ENCODE measurements around the gene C13orf46. TPM values are rescaled to one million over a fixed set of nuclear protein-coding genes. Genes with fewer than 3 reads are reported as not detected.

The C13orf46 gene
- total RNA-seq, 4 donors from 2014 or later = not detected

DNA sequence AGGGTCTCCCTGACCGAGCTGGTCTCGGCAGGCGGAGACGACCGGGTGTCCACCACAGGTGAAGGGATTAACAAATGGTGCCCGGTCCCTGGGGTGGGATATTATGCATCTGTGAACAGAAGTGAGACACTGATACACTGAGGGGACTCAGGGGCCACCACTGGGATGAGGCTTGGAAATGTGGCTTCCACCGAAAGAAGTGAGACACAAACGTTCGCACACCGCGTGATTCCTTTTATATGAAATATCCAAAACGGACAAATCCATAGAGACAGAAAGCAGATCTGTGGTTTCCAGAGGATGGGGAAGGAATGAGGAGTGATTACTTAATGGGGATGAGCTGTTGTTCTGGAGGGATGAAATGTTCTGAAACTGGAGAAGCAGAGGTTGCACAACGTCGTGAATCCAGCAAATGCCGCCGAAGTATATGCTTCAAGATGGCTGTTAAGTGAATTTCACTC lies 47.5 kb downstream of the C13orf46 start:
- H3K36me3 ChIP-seq = no peaks in the 10 kb centered on the region
- peaks cover 3 to 30% (median 22%) of the 10 kb centered on the region in 3 donors for H3K4me1 ChIP-seq
- TF ChIP-seq, protein P1, sequence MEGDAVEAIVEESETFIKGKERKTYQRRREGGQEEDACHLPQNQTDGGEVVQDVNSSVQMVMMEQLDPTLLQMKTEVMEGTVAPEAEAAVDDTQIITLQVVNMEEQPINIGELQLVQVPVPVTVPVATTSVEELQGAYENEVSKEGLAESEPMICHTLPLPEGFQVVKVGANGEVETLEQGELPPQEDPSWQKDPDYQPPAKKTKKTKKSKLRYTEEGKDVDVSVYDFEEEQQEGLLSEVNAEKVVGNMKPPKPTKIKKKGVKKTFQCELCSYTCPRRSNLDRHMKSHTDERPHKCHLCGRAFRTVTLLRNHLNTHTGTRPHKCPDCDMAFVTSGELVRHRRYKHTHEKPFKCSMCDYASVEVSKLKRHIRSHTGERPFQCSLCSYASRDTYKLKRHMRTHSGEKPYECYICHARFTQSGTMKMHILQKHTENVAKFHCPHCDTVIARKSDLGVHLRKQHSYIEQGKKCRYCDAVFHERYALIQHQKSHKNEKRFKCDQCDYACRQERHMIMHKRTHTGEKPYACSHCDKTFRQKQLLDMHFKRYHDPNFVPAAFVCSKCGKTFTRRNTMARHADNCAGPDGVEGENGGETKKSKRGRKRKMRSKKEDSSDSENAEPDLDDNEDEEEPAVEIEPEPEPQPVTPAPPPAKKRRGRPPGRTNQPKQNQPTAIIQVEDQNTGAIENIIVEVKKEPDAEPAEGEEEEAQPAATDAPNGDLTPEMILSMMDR (IDR thresholded peaks at IDR 0.05) = no peak
- TF ChIP-seq POLR2A (IDR thresholded peaks at IDR 0.05) = no peak
- intact Hi-C loops (cut with DNase I) = no loop called here
- no peak for DNase-seq
- peak overlapping the region in 3 of 4 donors; percentile 33 to 77 (median 72) for H3K27ac ChIP-seq
- H3K27me3 ChIP-seq = peaks cover 0 to 39% (median 0%) of the 10 kb centered on the region in 4 donors
- WGBS, 2 donors = 74 to 91% methylated on average over 10 to 15 of the region's 16 CpGs
- H3K9me3 ChIP-seq = peaks cover 0 to 9% (median 0%) of the 10 kb centered on the region in 3 donors
- no peak overlapping the region for H3K4me3 ChIP-seq

DNA sequence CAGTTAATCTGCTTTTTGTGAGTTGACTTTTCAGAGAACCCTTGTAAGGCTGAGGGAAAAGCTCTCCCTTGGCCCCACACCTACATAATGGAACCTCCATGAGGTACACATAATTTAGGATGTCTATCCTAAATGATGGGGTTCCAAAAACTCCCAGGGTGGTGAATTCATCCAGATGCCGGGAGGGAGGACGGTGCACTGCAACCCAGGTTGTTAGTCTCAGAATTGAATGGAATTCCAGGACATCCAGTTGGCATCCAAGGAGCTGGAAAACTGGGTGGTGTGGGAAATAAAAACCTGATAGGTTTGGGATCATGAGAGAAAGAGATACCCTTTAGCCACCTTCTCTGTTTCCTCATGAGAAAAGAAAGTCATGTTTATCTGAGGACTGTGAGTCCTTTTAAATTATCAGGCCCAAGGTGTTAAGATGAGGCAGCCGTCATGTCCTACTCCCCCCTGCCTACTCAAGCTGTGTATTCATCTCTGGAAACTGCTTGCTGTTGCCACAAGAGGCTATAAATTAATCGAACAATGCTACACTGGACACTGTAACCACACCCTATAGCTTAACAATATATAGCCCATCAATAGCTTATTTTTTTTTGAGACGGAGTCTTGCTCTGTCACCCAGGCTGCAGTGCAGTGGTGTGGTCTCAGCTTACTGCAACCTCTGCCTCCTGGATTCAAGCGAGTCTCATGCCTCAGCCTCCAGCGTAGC lies 49.5 kb downstream of the C13orf46 start:
- peaks cover 3 to 24% (median 22%) of the 10 kb centered on the region in 3 donors for H3K4me1 ChIP-seq
- intact Hi-C loops (cut with DNase I) = no loop called here
- DNase-seq = no peak
- H3K36me3 ChIP-seq = no peaks in the 10 kb centered on the region
- H3K27ac ChIP-seq = no peak overlapping the region
- no peak overlapping the region for H3K4me3 ChIP-seq
- 85 to 87% methylated on average over 5 to 6 of the region's 7 CpGs for WGBS, 2 donors
- peaks cover 0 to 10% (median 0%) of the 10 kb centered on the region in 3 donors for H3K9me3 ChIP-seq
- no peak for TF ChIP-seq POLR2A (IDR thresholded peaks at IDR 0.05)
- TF ChIP-seq, protein P1 (IDR thresholded peaks at IDR 0.05) = no peak
- peaks cover 0 to 23% (median 0%) of the 10 kb centered on the region in 4 donors for H3K27me3 ChIP-seq

DNA sequence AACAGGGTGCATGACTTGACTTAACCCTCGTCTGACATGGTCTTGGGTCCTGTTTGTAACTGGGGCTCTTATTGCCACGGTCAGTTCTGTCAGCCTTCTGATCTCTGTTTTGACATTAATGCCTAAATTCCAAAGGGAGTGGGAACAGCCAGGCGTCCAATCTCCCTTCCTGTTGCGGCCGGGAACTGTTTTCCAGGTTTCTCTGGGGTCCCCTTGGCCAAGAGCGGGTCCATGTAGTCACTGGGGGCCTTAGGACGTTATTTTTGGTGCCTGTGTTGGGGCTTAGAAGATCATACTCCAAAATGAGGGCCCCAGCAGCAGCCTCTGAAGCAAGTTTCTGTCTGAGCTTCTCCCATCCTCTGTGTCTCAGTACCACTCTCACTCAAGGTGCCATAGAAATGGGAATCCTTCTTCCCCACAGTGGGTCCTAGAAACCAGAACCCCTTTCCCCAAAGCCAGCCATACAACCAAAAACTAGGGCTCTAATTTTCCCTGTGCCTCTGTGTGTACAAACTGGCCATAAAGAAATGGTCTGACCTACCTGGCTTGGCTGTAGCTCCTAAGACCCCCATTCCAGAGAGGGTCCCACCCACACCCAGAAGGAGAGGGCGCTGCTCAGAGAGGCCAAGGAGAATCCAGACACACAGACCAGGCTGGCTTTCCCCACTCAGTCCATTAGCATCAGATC lies 50.4 kb downstream of the C13orf46 start:
- intact Hi-C loops (cut with DNase I) = no loop called here
- 66 to 73% methylated on average over 4 to 8 of the region's 8 CpGs for WGBS, 2 donors

DNA sequence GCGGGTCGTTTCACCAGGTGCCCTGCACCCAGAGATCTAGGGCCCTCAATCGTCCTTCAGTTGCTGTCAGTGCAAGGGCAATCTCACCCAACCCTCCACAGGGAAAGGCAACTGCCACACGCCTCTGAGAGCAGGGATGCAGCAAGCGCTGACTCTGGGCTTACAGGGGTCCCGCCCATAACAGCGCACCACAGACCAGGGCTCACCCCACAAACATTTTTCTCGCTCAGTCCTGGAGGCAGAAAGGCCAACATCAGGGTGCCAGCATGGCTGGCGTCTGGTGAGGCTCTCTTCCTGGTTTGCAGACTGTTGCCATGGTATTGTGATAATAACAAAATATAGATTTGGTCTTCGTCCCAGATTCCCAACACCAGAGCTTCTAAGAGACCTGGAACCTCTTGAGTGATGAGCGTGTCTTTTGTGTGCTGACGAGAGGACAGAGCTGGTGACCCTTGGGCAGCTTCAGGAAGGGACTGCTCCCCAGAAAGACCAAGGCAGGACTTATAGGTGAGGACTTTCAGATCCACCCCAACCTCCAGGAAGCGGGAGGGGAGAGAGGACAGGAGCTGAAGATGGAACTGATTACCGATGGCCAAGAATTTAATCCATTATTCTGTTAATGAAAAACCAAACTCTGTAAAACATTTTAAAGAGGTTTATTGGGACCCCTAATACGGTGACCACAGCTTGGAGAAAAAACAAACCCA lies 51.3 kb downstream of the C13orf46 start:
- peaks cover 2 to 10% (median 7%) of the 10 kb centered on the region in 3 donors for H3K4me1 ChIP-seq
- TF ChIP-seq, protein P1 (IDR thresholded peaks at IDR 0.05) = no peak
- TF ChIP-seq POLR2A (IDR thresholded peaks at IDR 0.05) = no peak
- H3K27ac ChIP-seq = no peak overlapping the region
- no peak overlapping the region for H3K4me3 ChIP-seq
- H3K36me3 ChIP-seq = no peaks in the 10 kb centered on the region
- peaks cover 0 to 24% (median 0%) of the 10 kb centered on the region in 4 donors for H3K27me3 ChIP-seq
- WGBS, 2 donors = 68 to 75% methylated on average over 8 to 14 of the region's 15 CpGs
- DNase-seq = no peak
- intact Hi-C loops (cut with DNase I) = no loop called here
- H3K9me3 ChIP-seq = peaks cover 0 to 10% (median 0%) of the 10 kb centered on the region in 3 donors

More for the DNA sequence above, 50.4 kb downstream of the C13orf46 start:
- peaks cover 0 to 19% (median 0%) of the 10 kb centered on the region in 4 donors for H3K27me3 ChIP-seq
- TF ChIP-seq, protein P1 (IDR thresholded peaks at IDR 0.05) = no peak
- TF ChIP-seq POLR2A (IDR thresholded peaks at IDR 0.05) = no peak
- peaks cover 0 to 10% (median 0%) of the 10 kb centered on the region in 3 donors for H3K9me3 ChIP-seq
- DNase-seq = no peak
- H3K4me1 ChIP-seq = peaks cover 3 to 17% (median 16%) of the 10 kb centered on the region in 3 donors
- H3K36me3 ChIP-seq = no peaks in the 10 kb centered on the region
- no peak overlapping the region for H3K27ac ChIP-seq
- H3K4me3 ChIP-seq = no peak overlapping the region

Measured in esophagus squamous epithelium (tissue), 5 donors.